ENCODE measurements around the gene APBA3.
"Not testable (repeated sequence)": the region's sequence is repeated elsewhere in the genome, so short reads cannot be mapped to it uniquely, and the experiment has no call there.

APBA3 gene

DNA sequence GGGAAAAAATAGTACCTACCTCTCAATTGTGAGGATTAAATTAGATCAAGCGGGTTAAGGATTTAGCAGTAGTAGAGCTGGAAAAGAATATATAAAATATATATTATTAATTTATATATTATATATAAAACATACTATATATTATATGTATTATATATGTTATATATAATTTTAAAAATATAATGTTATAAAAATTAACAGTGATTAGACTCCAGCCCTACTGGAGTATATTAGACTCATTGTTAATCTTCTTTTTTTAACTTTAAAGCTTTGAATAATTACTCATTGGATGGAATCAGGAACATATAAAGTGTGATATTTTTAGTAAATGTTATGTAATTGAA is 610 bp upstream of the APBA3 start:
- DNase-seq (ENCODE audit: low read depth), result no peak
- H3K4me3 ChIP-seq (ENCODE audit: low read depth, low read length), result peak overlapping the region; percentile 76
- TF ChIP-seq, protein P1, sequence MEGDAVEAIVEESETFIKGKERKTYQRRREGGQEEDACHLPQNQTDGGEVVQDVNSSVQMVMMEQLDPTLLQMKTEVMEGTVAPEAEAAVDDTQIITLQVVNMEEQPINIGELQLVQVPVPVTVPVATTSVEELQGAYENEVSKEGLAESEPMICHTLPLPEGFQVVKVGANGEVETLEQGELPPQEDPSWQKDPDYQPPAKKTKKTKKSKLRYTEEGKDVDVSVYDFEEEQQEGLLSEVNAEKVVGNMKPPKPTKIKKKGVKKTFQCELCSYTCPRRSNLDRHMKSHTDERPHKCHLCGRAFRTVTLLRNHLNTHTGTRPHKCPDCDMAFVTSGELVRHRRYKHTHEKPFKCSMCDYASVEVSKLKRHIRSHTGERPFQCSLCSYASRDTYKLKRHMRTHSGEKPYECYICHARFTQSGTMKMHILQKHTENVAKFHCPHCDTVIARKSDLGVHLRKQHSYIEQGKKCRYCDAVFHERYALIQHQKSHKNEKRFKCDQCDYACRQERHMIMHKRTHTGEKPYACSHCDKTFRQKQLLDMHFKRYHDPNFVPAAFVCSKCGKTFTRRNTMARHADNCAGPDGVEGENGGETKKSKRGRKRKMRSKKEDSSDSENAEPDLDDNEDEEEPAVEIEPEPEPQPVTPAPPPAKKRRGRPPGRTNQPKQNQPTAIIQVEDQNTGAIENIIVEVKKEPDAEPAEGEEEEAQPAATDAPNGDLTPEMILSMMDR (IDR thresholded peaks at IDR 0.05; ENCODE audit: low read depth, low read length), result no peak
- TF ChIP-seq MYC (IDR thresholded peaks at IDR 0.05; ENCODE audit: low read depth, low read length), result no peak
- no peak for TF ChIP-seq POLR2A (IDR thresholded peaks at IDR 0.05; ENCODE audit: extremely low read depth, insufficient read length)
- TF ChIP-seq, protein P2, sequence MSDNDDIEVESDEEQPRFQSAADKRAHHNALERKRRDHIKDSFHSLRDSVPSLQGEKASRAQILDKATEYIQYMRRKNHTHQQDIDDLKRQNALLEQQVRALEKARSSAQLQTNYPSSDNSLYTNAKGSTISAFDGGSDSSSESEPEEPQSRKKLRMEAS (IDR thresholded peaks at IDR 0.05; ENCODE audit: low read depth, low read length), result no peak

DNA sequence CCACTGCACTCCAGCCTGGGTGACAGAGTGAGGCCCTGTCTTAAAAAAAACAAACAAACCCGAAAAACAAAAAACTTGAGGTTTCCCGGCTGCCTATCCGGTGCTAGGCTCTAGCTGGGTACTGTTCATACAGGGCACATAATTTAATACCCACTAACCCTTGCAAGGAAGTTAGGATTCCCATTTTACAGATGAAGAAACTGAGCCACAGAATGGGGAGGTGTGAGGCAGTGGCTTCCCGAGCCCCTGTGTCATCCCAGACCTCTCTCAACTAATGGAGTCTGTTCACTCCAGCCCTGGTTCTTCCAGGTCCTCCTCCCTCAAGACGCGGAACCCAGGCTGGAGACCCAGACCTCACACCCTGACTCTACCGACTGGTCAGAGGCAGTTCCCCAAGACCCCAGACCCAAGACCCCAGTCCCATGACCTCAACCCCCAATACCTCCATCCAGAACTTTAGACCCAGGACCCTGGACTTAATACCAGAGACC is 576 bp downstream of the APBA3 start:
- TF ChIP-seq, protein P2 (IDR thresholded peaks at IDR 0.05; ENCODE audit: low read depth, low read length), result no peak
- TF ChIP-seq POLR2A (IDR thresholded peaks at IDR 0.05; ENCODE audit: extremely low read depth, insufficient read length), result no peak
- TF ChIP-seq, protein P1 (IDR thresholded peaks at IDR 0.05; ENCODE audit: low read depth, low read length), result no peak
- TF ChIP-seq MYC (IDR thresholded peaks at IDR 0.05; ENCODE audit: low read depth, low read length), result no peak
- H3K4me3 ChIP-seq (ENCODE audit: low read depth, low read length), result peak overlapping the region; percentile 86
- DNase-seq (ENCODE audit: low read depth), result no peak

DNA sequence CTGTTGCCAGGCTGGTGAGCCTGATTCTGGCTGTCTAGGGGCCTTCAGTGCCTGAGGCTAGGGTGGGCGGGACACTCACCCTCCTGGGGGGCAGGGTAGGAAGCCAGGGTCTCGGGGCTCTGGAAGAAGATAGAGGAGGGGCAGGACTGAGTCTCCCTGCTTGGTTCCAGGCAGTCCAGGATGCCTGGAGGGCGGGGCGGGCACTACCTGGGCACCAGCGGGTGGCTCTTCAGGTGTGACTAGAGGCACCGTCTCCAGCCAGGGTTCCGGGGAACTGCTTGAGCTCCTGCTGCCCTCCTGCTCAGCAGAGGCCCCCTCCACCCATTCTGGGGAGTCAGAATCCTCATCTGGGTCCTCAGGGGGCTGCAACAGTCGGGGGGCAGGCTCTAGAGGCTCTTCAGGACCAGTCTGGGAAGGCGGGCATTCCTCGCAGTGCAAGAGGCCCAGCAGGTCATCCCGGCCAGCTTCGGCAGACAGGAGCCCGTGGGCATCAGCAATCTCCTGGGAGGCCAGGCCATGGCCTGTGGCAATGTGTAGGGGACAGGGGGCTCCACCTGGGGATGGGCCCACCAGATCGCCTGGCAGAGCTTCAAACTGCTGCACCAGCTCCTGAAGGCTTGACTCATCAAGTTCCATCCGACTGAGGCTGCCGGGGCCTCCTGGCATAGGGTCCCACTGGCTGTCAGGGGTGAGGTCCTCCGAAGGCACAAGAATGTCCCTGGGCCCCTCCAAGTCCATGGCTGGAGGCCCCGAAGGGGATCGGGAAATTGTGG is 1.8 kb downstream of the APBA3 start:
- TF ChIP-seq, protein P2 (IDR thresholded peaks at IDR 0.05; ENCODE audit: low read depth, low read length), result no peak
- TF ChIP-seq POLR2A (IDR thresholded peaks at IDR 0.05; ENCODE audit: extremely low read depth, insufficient read length) (no peak), MYC (IDR thresholded peaks at IDR 0.05; ENCODE audit: low read depth, low read length) (no peak)
- TF ChIP-seq, protein P1 (IDR thresholded peaks at IDR 0.05; ENCODE audit: low read depth, low read length), result no peak
- no peak for DNase-seq (ENCODE audit: low read depth)
- H3K4me3 ChIP-seq (ENCODE audit: low read depth, low read length), result no peak overlapping the region

DNA sequence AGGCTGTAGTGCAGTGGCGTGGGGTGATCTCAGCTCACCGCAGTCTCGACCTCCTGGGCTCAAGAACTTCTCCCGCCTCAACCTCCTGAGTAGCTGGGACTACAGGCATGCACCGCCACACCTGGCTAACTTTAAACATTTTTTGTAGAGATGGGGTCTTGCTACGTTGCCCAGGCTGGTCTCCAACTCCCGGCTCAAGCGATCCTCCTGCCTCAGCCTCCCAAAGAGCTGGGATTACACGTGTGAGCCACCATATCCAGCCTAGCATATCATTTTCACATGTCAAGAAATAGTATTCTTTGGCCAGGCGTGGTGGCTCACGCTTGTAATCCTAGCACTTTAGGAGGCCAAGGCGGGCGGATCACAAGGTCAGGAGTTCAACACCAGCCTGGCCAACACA is 3.2 kb downstream of the APBA3 start:
- not testable (repeated sequence) for DNase-seq (ENCODE audit: low read depth); H3K4me3 ChIP-seq (ENCODE audit: low read depth, low read length)

GRCh38 chr19:3757705-3758104 is 3.8 kb downstream of the APBA3 start:
- not testable (repeated sequence) for H3K4me3 ChIP-seq (ENCODE audit: low read depth, low read length); DNase-seq (ENCODE audit: low read depth)

- no peak for TF ChIP-seq POLR2A (IDR thresholded peaks at IDR 0.05; ENCODE audit: extremely low read depth, insufficient read length)
- no peak for TF ChIP-seq MYC (IDR thresholded peaks at IDR 0.05; ENCODE audit: low read depth, low read length)
- DNase-seq (ENCODE audit: low read depth), result no peak
- H3K4me3 ChIP-seq (ENCODE audit: low read depth, low read length), result no peak overlapping the region
Measured at GRCh38 chr19:3753631-3754410, 7.7 kb downstream of the APBA3 start.

- no peak for DNase-seq (ENCODE audit: low read depth)
- TF ChIP-seq POLR2A (IDR thresholded peaks at IDR 0.05; ENCODE audit: extremely low read depth, insufficient read length), result no peak
- no peak for TF ChIP-seq MYC (IDR thresholded peaks at IDR 0.05; ENCODE audit: low read depth, low read length)
- TF ChIP-seq, protein P1 (IDR thresholded peaks at IDR 0.05; ENCODE audit: low read depth, low read length), result no peak
- TF ChIP-seq, protein P2 (IDR thresholded peaks at IDR 0.05; ENCODE audit: low read depth, low read length), result no peak
- no peak overlapping the region for H3K4me3 ChIP-seq (ENCODE audit: low read depth, low read length)
Measured at GRCh38 chr19:3752492-3752891, 9.0 kb downstream of the APBA3 start.

All from NB4 (cell line).